ENCODE data around the gene SDK2.

The SDK2 gene

GRCh38 chr17:73386561-73386960 lies 257.7 kb downstream of the SDK2 start:
- no peak overlapping the region for H3K4me3 ChIP-seq (ENCODE audit: low read depth, low read length)
- TF ChIP-seq CTCF (IDR thresholded peaks at IDR 0.05; ENCODE audit: borderline replicate concordance, insufficient read depth, low read depth, low read length), result no peak

- no peak for TF ChIP-seq CTCF (IDR thresholded peaks at IDR 0.05; ENCODE audit: borderline replicate concordance, insufficient read depth, low read depth, low read length)
- no peak overlapping the region for H3K4me3 ChIP-seq (ENCODE audit: low read depth, low read length)
These were observed 259.3 kb downstream of the SDK2 start for GRCh38 chr17:73384926-73385325.

GRCh38 chr17:73380439-73381106 lies 263.7 kb downstream of the SDK2 start:
- no peak for TF ChIP-seq CTCF (IDR thresholded peaks at IDR 0.05; ENCODE audit: borderline replicate concordance, insufficient read depth, low read depth, low read length)
- no peak overlapping the region for H3K4me3 ChIP-seq (ENCODE audit: low read depth, low read length)

GRCh38 chr17:73379826-73380225 lies 264.4 kb downstream of the SDK2 start:
- no peak overlapping the region for H3K4me3 ChIP-seq (ENCODE audit: low read depth, low read length)
- TF ChIP-seq CTCF (IDR thresholded peaks at IDR 0.05; ENCODE audit: borderline replicate concordance, insufficient read depth, low read depth, low read length), result no peak

- no peak overlapping the region for H3K4me3 ChIP-seq (ENCODE audit: low read depth, low read length)
- no peak for TF ChIP-seq CTCF (IDR thresholded peaks at IDR 0.05; ENCODE audit: borderline replicate concordance, insufficient read depth, low read depth, low read length)
These were observed 265.2 kb downstream of the SDK2 start for GRCh38 chr17:73378974-73379470.

- H3K4me3 ChIP-seq (ENCODE audit: low read depth, low read length), result no peak overlapping the region
- no peak for TF ChIP-seq CTCF (IDR thresholded peaks at IDR 0.05; ENCODE audit: borderline replicate concordance, insufficient read depth, low read depth, low read length)
These were observed 267.6 kb downstream of the SDK2 start for GRCh38 chr17:73376636-73377035.

GRCh38 chr17:73376152-73376551 lies 268.1 kb downstream of the SDK2 start:
- TF ChIP-seq CTCF (IDR thresholded peaks at IDR 0.05; ENCODE audit: borderline replicate concordance, insufficient read depth, low read depth, low read length), result no peak

More at GRCh38 chr17:73376152-73376551, 268.1 kb downstream of the SDK2 start:
- H3K4me3 ChIP-seq (ENCODE audit: low read depth, low read length), result no peak overlapping the region

Data from GM12875 (cell line).